RWPE1 (cell line): ENCODE measurements around the gene TMEM119.
"Not testable (repeated sequence)": the region's sequence is repeated elsewhere in the genome, so short reads cannot be mapped to it uniquely, and the experiment has no call there.

Source experiments
- CTCF ChIA-PET: fragments of 350-600 bp; sonication (Branson Sonifier 250); formaldehyde crosslinking; extraction: SDS; loops from one replicate; lab custom pipeline; 2021; lab: Yijun Ruan, JAX
- POLR2A ChIA-PET: fragments of 400-600 bp; formaldehyde crosslinking; extraction: SDS; loops from one replicate; lab custom pipeline; 2020; ENCODE audit warnings: antibody characterized with exemption; ENCODE audit not compliant: low non-redundant PET; lab: Yijun Ruan, JAX
- DNase-seq: peaks from one replicate; pipeline ENCODE4 v3.0.0; 2012; ENCODE audit warnings: low spot score
- H3K27ac ChIP-seq: fragments of 450-650 bp; 2 replicates; pipeline ENCODE4 v1.5.1; 2017
- TF ChIP-seq, protein P1 (sequence below): fragments of 450-650 bp; conservative IDR thresholded peaks from 2 replicates; pipeline ENCODE4 v1.5.1; 2017; ENCODE audit warnings: low read depth, mild to moderate bottlenecking

The TMEM119 gene

DNA sequence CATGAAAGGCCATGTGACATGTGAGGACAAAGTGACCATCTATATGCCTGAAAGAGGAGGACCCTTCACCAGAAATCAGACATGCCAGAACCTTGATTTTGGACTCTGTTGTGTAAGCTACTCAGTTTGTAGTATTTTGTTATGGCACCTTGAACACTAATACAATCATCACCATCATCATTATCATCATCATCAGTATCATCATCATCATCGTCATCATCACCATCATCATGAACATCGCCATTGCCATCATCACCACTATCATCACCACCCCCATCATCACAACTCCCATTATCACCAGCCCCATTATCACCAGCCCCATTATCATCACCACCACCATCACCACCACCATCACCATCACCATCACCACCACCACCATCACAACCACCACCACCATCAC lies 19.6 kb downstream of the TMEM119 start:
- CTCF ChIA-PET = interaction anchor here (2.4 kb wide), 1 partner anchor 40 kb away, joined by 5 read pairs; no protein-coding TSS in a partner anchor
- DNase-seq = no peak
- POLR2A ChIA-PET = no interaction called here
- H3K27ac ChIP-seq = no peak overlapping the region
- TF ChIP-seq, protein P1, sequence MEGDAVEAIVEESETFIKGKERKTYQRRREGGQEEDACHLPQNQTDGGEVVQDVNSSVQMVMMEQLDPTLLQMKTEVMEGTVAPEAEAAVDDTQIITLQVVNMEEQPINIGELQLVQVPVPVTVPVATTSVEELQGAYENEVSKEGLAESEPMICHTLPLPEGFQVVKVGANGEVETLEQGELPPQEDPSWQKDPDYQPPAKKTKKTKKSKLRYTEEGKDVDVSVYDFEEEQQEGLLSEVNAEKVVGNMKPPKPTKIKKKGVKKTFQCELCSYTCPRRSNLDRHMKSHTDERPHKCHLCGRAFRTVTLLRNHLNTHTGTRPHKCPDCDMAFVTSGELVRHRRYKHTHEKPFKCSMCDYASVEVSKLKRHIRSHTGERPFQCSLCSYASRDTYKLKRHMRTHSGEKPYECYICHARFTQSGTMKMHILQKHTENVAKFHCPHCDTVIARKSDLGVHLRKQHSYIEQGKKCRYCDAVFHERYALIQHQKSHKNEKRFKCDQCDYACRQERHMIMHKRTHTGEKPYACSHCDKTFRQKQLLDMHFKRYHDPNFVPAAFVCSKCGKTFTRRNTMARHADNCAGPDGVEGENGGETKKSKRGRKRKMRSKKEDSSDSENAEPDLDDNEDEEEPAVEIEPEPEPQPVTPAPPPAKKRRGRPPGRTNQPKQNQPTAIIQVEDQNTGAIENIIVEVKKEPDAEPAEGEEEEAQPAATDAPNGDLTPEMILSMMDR = no peak

DNA sequence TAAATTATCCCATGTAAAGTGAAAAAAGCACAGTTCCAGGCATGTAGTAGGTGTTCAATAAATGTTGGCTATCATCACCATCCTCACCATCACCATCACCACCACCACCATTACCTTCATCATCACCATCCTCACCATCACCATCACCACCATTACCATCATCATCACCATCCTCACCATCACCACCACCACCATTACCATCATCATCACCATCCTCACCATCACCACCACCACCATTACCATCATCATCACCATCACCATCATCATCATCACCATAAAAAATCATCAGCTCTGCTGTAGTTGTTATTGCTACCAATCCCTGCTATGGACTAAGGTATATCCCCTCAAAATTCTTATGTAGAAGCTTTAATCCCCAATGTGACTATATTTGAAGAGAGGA lies 20.4 kb downstream of the TMEM119 start:
- TF ChIP-seq, protein P1 = no peak
- ChIA-PET CTCF (interaction anchor here (2.4 kb wide), 1 partner anchor 41 kb away, joined by 5 read pairs; no protein-coding TSS in a partner anchor), POLR2A (no interaction called here)
- DNase-seq = no peak
- no peak overlapping the region for H3K27ac ChIP-seq

DNA sequence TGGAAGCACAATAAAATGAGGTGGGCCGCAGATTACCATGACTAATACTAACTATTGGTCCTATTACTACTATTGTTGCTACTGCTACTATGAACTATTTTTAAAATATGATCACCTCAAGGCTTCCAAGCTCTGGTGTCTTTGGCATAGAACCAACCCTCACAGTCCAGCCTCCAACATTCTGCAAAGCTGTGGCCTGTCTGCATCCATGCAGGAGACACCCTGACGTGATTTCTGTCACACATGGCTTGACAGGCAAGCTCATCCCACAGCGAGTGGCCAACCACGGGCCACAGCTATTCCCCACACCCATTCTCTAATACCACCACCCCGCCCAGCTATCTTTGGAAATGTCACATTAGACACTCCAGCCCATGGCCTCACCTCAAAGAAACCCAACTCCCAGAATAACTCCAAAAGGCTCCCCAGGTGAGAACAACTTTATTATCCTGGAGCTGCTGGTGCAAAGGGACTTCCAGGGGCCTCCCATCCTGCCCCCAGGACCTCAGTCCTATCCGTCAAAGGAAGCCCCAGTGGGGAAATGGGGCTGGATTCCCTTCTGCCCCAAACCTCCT lies 21.1 kb downstream of the TMEM119 start:
- no peak overlapping the region for H3K27ac ChIP-seq
- TF ChIP-seq, protein P1 = no peak
- ChIA-PET CTCF (interaction anchor here (2.4 kb wide), 1 partner anchor 41 kb away, joined by 5 read pairs; no protein-coding TSS in a partner anchor), POLR2A (no interaction called here)
- DNase-seq = no peak

DNA sequence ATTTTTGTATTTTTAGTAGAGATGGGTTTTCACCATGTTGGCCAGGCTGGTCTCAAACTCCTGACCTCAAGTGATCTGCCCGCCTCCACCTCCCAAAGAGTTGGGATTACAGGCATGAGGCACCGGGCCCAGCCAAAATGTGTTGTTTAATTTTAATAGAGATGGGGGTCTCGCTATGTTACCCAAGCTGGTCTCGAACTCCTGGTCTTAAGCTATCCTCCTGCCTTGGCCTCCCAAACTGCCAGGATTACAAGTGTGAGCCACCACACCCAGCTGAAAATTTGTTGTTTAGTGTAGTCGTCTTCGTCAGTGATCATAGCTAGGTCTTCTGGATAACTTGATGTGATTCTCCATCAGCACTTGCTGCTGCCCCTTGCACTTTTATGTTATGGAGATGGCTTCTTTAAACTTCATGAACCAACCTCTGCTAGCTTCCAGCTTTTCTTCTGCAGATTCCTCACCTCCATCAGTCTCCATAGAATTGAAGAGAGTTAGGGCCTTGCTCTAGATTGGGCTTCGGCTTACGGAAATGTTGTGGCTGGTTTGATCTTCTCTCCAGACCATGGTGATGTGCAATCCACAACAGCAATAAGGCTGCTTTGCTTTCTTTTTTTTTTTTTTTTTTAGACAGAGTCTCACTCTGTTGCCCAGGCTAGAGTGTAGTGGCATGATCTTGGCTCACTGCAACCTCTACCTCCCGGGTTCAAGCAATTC lies 22.5 kb downstream of the TMEM119 start:
- ChIA-PET POLR2A (no interaction called here), CTCF (interaction anchor here (0.6 to 1.0 kb wide), 2 partner anchors 518 to 816 kb away, joined by 4 to 8 read pairs; partner anchors contain the start of gene ALKBH2)
- H3K27ac ChIP-seq = no peak overlapping the region
- DNase-seq = no peak
- TF ChIP-seq, protein P1 = no peak

DNA sequence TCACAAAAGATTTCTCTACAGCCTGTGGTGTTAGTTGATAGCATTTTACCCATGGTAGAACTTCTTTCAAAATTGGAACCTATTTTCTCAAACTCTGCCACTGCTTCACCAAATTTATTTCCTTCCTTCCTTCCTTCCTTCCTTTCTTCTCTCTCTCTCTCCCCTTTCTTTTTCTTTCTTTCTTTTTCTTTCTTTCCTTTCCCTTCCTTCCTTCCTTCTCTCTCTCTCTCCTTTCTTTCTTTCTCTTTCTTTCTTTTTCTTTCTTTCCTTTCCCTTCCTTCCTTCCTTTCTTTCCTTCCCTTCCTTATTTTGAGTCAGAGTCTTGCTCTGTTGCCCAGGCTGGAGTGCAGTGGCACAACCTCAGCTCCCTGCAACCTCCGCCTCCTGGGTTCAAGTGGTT lies 23.6 kb downstream of the TMEM119 start:
- CTCF ChIA-PET = interaction anchor here (1.0 kb wide), 1 partner anchor 519 kb away, joined by 4 read pairs; the partner anchor contains the start of gene ALKBH2
- DNase-seq, H3K27ac ChIP-seq, POLR2A ChIA-PET: not testable (repeated sequence)

DNA sequence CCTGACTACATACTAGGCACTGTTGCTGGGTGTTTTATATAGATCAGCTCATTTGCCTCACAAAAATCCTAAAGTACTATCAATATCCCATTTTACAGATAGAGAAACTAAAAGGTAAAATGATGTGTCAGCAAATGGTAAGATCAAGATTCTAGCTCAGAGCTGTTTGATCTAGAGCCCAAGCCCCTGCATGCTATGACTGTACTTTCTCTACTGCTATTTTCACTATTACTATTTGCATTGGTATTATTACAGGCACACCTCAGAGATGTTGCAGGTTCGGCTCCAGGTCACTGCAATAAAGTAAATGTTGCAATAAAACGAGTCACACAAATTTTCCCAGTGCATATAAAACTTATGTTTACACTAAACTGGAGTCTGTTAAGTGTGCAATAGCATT lies 24.6 kb downstream of the TMEM119 start:
- ChIA-PET POLR2A (no interaction called here), CTCF (interaction anchor here (0.7 kb wide), 1 partner anchor 17 kb away, joined by 3 read pairs; no protein-coding TSS in a partner anchor)
- TF ChIP-seq, protein P1 = no peak
- H3K27ac ChIP-seq = no peak overlapping the region
- DNase-seq = no peak
